GM12878 (cell line): ENCODE data around the gene CDCP1. TPM values are rescaled to one million over a fixed set of nuclear protein-coding genes. Genes with fewer than 3 reads are reported as not detected.

Experiments used
- ATAC-seq: fragments of 200-7000 bp; cut with Tn5 transposase; 3 replicates; pipeline ENCODE4 v1.9.1; 2020; ENCODE audit warnings: mild to moderate bottlenecking, moderate library complexity
- BruUV-seq: library from RNA; stranded (reverse); fragments of 400-500 nt; replicated peaks from 2 replicates; lab custom pipeline; 2021; lab: Mats Ljungman, UMichigan
- CTCF ChIA-PET: fragments of 300-600 bp; sonication (Branson Sonifier 250); formaldehyde crosslinking; extraction: SDS; loops from one replicate; lab custom pipeline; 2021; ENCODE audit warnings: inconsistent platforms; lab: Yijun Ruan, JAX
- POLR2A ChIA-PET: fragments of 350-600 bp; formaldehyde crosslinking; extraction: SDS; loops from one replicate; lab custom pipeline; 2021; ENCODE audit warnings: inconsistent platforms; lab: Charles Lee
- RAD21 ChIA-PET: fragments of 300-600 bp; sonication (Branson Sonifier 250); formaldehyde crosslinking; loops from one replicate; lab custom pipeline; 2023; ENCODE audit warnings: antibody characterized with exemption; ENCODE audit not compliant: unreplicated experiment; lab: Charles Lee
- SMC1A ChIA-PET: fragments of 300-600 bp; sonication (Branson Sonifier 250); formaldehyde crosslinking; loops from one replicate; lab custom pipeline; 2023; ENCODE audit not compliant: unreplicated experiment, uncharacterized antibody; lab: Charles Lee
- DNase-seq: peaks from one replicate; pipeline ENCODE4 v3.0.0-alpha.2; 2011; ENCODE audit warnings: low read depth, low spot score
- FAIRE-seq: peaks from 3 replicates; lab custom pipeline; 2011; peaks lifted over from hg19 to GRCh38; lab: Jason Lieb, UNC
- H2AFZ ChIP-seq: 2 replicates; pipeline ENCODE4 v1.6.0; 2011; ENCODE audit warnings: low read depth, low read length, control low read depth; ENCODE audit not compliant: control insufficient read depth
- H3K27ac ChIP-seq: 2 replicates; pipeline ENCODE4 v1.5.1; 2011; ENCODE audit warnings: control low read depth; ENCODE audit not compliant: control insufficient read depth, insufficient read depth
- H3K27me3 ChIP-seq, 2 experiments: replicated peaks in 1 of 2; 2 replicates each; pipeline versions ENCODE4 v1.6.0 to v1.6.1; 2011; ENCODE audit warnings: low read length in 1 of 2; ENCODE audit not compliant: control insufficient read depth in 2 of 2, insufficient read depth in 2 of 2
- H3K36me3 ChIP-seq, 2 experiments: 2 replicates each; pipeline ENCODE4 v1.5.1; 2011; ENCODE audit warnings: low read length in 1 of 2; ENCODE audit not compliant: control insufficient read depth in 2 of 2, insufficient read depth in 2 of 2
- H3K4me1 ChIP-seq: 2 replicates; pipeline ENCODE4 v1.6.1; 2011; ENCODE audit warnings: mild to moderate bottlenecking, low read length, moderate library complexity, mixed read lengths; ENCODE audit not compliant: control insufficient read depth, insufficient read depth
- H3K4me2 ChIP-seq: 2 replicates; pipeline ENCODE4 v1.6.0; 2011; ENCODE audit warnings: control low read depth; ENCODE audit not compliant: control insufficient read depth, insufficient read depth
- H3K4me3 ChIP-seq: fragments of 200-600 bp; sonication (generic); 2 replicates; pipeline ENCODE4 v1.5.1; 2016
- H3K79me2 ChIP-seq: 2 replicates; pipeline ENCODE4 v1.6.0; 2011; ENCODE audit warnings: low read length; ENCODE audit not compliant: control insufficient read depth, insufficient read depth
- H3K9ac ChIP-seq: 2 replicates; pipeline ENCODE4 v1.8.0; 2011; ENCODE audit warnings: low read length, control low read depth, mixed read lengths; ENCODE audit not compliant: control insufficient read depth, insufficient read depth
- H3K9me3 ChIP-seq: replicated peaks from 3 replicates; pipeline ENCODE4 v1.5.1; 2011; ENCODE audit warnings: mild to moderate bottlenecking, low read length; ENCODE audit not compliant: control insufficient read depth, insufficient read depth
- H4K20me1 ChIP-seq: 2 replicates; pipeline ENCODE4 v1.6.0; 2011; ENCODE audit not compliant: control insufficient read depth, insufficient read depth
- ATF7 ChIP-seq: fragments of 450-650 bp; IDR thresholded peaks from 2 replicates; pipeline ENCODE4 v1.6.1; 2016; ENCODE audit warnings: low read depth, mild to moderate bottlenecking
- JUND ChIP-seq: IDR thresholded peaks from 2 replicates; pipeline ENCODE4 v1.6.1; 2012; ENCODE audit warnings: low read depth, mild to moderate bottlenecking, low read length, improper control_type of control experiment, moderate library complexity
- NFXL1 ChIP-seq: fragments of 450-650 bp; IDR thresholded peaks from 2 replicates; pipeline ENCODE4 v1.6.1; 2017; ENCODE audit warnings: antibody characterized with exemption, mild to moderate bottlenecking, borderline replicate concordance
- RFX5 ChIP-seq: IDR thresholded peaks from 2 replicates; pipeline ENCODE4 v1.6.1; 2011; ENCODE audit warnings: low read depth, low read length, improper control_type of control experiment
- SRF ChIP-seq, 2 experiments: IDR thresholded peaks; 2 replicates each; pipeline ENCODE4 v1.6.1; 2011; ENCODE audit warnings: low read depth in 2 of 2, low read length in 2 of 2, mild to moderate bottlenecking in 1 of 2, moderate library complexity in 1 of 2
- ZNF274 ChIP-seq: IDR thresholded peaks from one replicate; pipeline ENCODE4 v1.8.0; 2011; ENCODE audit not compliant: insufficient read length, insufficient read depth
- WGBS: methylation state at CpG from one replicate; pipeline ENCODE4 v1.1.6; 2016; ENCODE audit warnings: low lambda C conversion rate; ENCODE audit not compliant: insufficient replicate concordance, insufficient coverage; ENCODE audit errors: missing lambda C conversion rate; 5-methylcytosine and 5-hydroxymethylcytosine counted together
- in situ Hi-C: fragments of 300-500 bp; cut with MboI; formaldehyde crosslinking; loops from 9 replicates; pipeline ENCODE4 v1.14.3; 2018; ENCODE audit warnings: mixed read lengths
- intact Hi-C: fragments of 100-400 bp; cut with micrococcal nuclease; formaldehyde crosslinking; loops from one replicate; pipeline ENCODE4 v1.14.2; 2022; ENCODE audit not compliant: unreplicated experiment
- polyA plus RNA-seq, 11 experiments: library from polyadenylated mRNA; depleted of rRNA in 4 of 11; unstranded in 6 of 11; stranded (reverse) in 5 of 11; fragments of >200 nt; fragmentation: Nextera tagmentation in 4 of 11; fragmentation: Illumina TruSeq in 1 of 11; extraction: Ambion mirVana in 4 of 11; extraction: Trizol in 1 of 11; gene quantifications; 1 replicate in 1 of 11; 2 replicates in 10 of 11; pipeline versions ENCODE4 v1.2.1 to v1.2.3, GENCODE V29; 2011 to 2016; ENCODE audit warnings: inconsistent platforms in 2 of 11, missing spikeins in 2 of 11, low read depth in 1 of 11
- total RNA-seq, 4 experiments: library from RNA; depleted of rRNA in 3 of 4; stranded (reverse); fragments of >200 nt in 3 of 4; fragmentation: Illumina TruSeq in 1 of 4; extraction: Trizol in 1 of 4; gene quantifications; 2 replicates each; pipeline versions ENCODE4 v1.2.1 to v1.2.3, GENCODE V29; 2013 to 2021
- TF ChIP-seq, protein P1 (sequence below): fragments of 450-650 bp; IDR thresholded peaks from 2 replicates; pipeline ENCODE4 v1.6.1; 2017; ENCODE audit warnings: low read depth, mild to moderate bottlenecking, moderate library complexity
- TF ChIP-seq, protein P2 (sequence below): fragments of 450-650 bp; IDR thresholded peaks from 2 replicates; pipeline ENCODE4 v1.6.1; 2016; ENCODE audit warnings: mild to moderate bottlenecking, moderate library complexity, borderline replicate concordance
- TF ChIP-seq, protein P3 (sequence below): fragments of 450-650 bp; IDR thresholded peaks from 2 replicates; pipeline ENCODE4 v1.6.1; 2016; ENCODE audit warnings: mild to moderate bottlenecking

CDCP1 gene
- total and polyA plus RNA-seq, 10 of the 15 experiments (the other 5 are each of a cell fraction or from before 2014, with no cell fraction given): 0.35 to 2.2 (median 0.86) TPM

DNA sequence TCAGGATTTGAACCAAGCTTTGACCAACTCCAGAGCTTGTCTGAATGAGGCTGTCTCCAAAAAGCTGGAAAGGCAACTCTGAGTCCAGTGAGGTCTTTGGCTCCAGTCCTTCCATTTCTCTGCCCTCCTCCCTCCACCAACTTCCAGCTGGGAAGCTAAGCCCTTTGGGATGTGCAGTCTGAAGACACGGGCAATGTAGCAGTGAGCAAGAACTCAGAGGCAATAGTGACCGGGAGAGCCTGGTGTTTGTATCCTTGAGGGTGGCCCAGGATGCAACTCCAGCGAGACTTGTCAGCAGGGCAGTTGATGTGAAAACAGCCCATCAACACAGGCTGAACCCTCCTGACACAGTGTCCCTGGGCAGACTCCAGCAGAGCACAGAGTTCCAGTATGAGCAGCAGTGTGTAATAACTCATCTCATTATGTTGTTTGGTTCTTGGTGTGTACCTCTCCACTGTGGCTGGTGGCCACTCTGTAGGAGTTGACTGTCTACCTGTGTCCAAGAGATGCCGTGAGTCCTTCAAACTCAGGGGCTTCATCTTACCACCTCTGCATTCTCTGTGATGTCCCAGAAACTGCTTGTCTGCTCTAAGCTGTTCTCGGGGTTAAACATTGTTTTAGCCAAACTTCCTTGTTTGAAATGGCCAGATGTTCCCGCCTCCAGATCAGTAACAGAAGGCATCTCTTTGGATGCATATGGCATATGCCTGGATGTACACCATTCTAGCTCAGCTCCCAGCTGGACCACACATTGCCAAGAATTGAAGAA lies 6.6 kb downstream of the CDCP1 start (continued):
- TF ChIP-seq, protein P1, sequence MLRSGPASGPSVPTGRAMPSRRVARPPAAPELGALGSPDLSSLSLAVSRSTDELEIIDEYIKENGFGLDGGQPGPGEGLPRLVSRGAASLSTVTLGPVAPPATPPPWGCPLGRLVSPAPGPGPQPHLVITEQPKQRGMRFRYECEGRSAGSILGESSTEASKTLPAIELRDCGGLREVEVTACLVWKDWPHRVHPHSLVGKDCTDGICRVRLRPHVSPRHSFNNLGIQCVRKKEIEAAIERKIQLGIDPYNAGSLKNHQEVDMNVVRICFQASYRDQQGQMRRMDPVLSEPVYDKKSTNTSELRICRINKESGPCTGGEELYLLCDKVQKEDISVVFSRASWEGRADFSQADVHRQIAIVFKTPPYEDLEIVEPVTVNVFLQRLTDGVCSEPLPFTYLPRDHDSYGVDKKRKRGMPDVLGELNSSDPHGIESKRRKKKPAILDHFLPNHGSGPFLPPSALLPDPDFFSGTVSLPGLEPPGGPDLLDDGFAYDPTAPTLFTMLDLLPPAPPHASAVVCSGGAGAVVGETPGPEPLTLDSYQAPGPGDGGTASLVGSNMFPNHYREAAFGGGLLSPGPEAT: no peak

DNA sequence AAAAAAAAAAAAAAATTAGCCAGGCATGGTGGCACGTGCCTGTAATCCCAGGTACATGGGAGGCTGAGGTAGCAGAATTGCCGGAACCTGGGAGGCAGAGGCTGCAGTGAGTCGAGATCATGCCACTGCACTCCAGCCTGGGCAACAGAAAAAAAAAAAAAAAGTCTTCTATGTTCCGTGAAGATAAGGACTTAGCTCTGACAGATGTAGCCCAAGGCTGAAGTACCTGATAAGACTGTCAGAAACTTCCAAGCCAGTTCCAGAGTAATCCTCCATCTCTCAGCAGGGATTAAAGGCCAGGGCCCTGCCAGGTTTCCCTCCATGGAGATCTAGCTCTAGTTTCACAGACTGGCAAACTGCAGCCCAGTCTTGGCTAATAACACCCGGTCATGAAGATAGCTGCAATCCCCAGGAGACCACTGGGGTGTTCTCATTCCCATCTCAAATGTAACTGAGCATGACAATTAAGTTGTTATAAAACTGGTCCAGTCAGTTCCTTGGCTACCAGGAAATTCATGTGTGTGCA lies 8.5 kb downstream of the CDCP1 start:
- Histone ChIP-seq H3K27me3 (no peaks in the 10 kb centered on the region), H3K27ac (no peak overlapping the region), H3K79me2 (no peaks in the 10 kb centered on the region), H3K4me1 (no peaks in the 10 kb centered on the region), H3K9ac (no peak overlapping the region), H3K9me3 (no peaks in the 10 kb centered on the region), H3K4me2 (no peak overlapping the region), H4K20me1 (no peaks in the 10 kb centered on the region), H3K4me3 (no peak overlapping the region), H3K36me3 (no peaks in the 10 kb centered on the region), H2AFZ (no peak overlapping the region)
- RAD21 ChIA-PET: no interaction called here
- FAIRE-seq (no peak), DNase-seq (no peak), ATAC-seq (no peak)
- POLR2A ChIA-PET: interaction anchor here (0.7 to 1.6 kb wide), 3 partner anchors 11 to 149 kb away, joined by 3 to 5 read pairs (median 4); no protein-coding TSS in a partner anchor
- 23% methylated on average over 5 of the region's 5 CpGs for WGBS
- BruUV-seq: no TSS peak
- TF ChIP-seq ATF7: no peak
- no peak for TF ChIP-seq ZNF274
- TF ChIP-seq, protein P2, sequence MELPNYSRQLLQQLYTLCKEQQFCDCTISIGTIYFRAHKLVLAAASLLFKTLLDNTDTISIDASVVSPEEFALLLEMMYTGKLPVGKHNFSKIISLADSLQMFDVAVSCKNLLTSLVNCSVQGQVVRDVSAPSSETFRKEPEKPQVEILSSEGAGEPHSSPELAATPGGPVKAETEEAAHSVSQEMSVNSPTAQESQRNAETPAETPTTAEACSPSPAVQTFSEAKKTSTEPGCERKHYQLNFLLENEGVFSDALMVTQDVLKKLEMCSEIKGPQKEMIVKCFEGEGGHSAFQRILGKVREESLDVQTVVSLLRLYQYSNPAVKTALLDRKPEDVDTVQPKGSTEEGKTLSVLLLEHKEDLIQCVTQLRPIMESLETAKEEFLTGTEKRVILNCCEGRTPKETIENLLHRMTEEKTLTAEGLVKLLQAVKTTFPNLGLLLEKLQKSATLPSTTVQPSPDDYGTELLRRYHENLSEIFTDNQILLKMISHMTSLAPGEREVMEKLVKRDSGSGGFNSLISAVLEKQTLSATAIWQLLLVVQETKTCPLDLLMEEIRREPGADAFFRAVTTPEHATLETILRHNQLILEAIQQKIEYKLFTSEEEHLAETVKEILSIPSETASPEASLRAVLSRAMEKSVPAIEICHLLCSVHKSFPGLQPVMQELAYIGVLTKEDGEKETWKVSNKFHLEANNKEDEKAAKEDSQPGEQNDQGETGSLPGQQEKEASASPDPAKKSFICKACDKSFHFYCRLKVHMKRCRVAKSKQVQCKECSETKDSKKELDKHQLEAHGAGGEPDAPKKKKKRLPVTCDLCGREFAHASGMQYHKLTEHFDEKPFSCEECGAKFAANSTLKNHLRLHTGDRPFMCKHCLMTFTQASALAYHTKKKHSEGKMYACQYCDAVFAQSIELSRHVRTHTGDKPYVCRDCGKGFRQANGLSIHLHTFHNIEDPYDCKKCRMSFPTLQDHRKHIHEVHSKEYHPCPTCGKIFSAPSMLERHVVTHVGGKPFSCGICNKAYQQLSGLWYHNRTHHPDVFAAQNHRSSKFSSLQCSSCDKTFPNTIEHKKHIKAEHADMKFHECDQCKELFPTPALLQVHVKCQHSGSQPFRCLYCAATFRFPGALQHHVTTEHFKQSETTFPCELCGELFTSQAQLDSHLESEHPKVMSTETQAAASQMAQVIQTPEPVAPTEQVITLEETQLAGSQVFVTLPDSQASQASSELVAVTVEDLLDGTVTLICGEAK: no peak
- TF ChIP-seq RFX5: no peak
- no peak for TF ChIP-seq SRF (IDR thresholded peaks at IDR 0.05; ENCODE audit: low read depth in 2 of 2, low read length in 2 of 2)
- TF ChIP-seq, protein P3, sequence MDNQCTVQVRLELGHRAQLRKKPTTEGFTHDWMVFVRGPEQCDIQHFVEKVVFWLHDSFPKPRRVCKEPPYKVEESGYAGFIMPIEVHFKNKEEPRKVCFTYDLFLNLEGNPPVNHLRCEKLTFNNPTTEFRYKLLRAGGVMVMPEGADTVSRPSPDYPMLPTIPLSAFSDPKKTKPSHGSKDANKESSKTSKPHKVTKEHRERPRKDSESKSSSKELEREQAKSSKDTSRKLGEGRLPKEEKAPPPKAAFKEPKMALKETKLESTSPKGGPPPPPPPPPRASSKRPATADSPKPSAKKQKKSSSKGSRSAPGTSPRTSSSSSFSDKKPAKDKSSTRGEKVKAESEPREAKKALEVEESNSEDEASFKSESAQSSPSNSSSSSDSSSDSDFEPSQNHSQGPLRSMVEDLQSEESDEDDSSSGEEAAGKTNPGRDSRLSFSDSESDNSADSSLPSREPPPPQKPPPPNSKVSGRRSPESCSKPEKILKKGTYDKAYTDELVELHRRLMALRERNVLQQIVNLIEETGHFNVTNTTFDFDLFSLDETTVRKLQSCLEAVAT: no peak
- no peak for TF ChIP-seq NFXL1
- no peak for TF ChIP-seq JUND
- in situ Hi-C loops (no loop called here), intact Hi-C loops (no loop called here)
- SMC1A ChIA-PET: interaction anchor here (1.2 to 2.7 kb wide), 4 partner anchors 10 to 73 kb away, joined by 3 to 16 read pairs (median 6); no protein-coding TSS in a partner anchor
- CTCF ChIA-PET: interaction anchor here (1.5 kb wide), 2 partner anchors 16 to 30 kb away, joined by 3 to 4 read pairs; no protein-coding TSS in a partner anchor
